HG03571 (cell line): Measurements from ENCODE around the gene NXPE3.
"Not testable (repeated sequence)": the region's sequence is repeated elsewhere in the genome, so short reads cannot be mapped to it uniquely, and the experiment has no call there.

Experiments used
- ATAC-seq: cut with Tn5 transposase; IDR thresholded peaks from one replicate; pipeline ENCODE4 v1.9.1; 2021; ENCODE audit not compliant: unreplicated experiment

Gene NXPE3

DNA sequence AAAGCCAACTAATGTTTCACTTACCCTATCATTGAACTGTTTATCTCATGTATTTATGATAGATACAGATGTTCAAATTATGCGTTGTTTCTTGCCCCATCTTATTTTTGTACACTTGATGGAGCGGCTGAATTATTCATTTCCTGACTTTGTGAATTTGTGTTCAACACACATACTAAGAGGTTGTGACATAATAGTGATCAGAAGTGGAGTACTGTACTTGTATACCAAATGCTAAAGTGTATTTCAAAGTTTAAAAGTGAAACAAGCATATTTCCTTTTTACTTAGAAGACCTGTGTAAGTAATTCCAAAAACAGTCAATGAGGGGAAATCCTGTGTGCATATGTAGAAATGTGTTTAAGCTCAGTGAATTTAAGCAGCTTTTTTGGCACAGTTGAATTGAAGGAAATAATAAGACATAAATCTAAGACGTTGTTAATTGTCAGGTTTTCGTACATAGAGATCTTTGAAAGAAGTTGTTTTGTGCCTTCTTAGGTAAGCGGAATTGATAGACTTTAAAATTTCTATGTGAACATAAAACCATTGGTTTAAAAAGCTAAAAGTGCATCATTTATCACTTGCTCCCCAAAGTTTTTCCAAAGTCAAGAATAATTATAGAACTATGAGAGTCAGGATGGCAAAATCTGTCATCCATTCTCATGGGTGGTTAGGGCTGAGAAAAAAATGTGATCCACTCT lies 72.2 kb downstream of the NXPE3 start:
- no peak for ATAC-seq

DNA sequence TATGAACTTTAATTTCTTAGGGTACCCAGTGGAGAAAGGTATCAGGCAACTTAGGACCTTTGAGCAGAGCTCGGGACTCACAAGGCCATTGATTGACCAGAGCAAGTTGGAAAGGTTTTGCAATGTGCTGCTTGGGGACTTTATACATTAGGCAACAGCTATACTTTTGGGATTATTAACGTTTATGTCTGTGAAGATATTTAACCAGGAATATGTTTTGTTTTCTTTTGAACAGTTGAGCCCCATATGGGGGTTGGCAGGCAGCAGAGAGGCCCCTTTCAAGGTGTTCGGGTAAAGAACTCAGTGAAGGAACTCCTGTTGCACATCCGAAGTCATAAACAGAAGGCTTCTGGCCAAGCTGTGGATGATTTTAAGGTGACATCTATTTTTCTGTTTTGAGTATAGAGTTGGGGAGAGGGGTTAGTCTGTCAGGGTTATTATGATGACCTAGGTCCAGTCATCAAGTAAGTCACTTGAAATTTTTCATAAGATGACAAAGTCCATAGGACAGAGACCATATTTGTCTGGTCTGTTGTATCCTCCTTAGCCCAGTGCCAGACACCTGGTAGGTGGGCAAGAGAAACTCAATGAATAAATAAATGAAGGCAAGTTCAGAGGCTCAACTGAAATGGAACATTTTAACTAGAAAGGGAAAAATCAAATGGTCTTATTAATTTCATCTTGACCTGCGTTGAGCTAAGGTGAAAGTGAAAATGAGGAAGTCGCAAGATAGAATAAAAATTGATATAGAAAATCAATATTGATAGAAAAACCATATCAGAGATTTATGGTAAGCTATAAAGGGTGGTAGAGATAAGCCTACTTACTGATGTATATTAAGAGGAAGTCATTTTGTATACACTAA lies 73.1 kb downstream of the NXPE3 start:
- ATAC-seq: no peak

DNA sequence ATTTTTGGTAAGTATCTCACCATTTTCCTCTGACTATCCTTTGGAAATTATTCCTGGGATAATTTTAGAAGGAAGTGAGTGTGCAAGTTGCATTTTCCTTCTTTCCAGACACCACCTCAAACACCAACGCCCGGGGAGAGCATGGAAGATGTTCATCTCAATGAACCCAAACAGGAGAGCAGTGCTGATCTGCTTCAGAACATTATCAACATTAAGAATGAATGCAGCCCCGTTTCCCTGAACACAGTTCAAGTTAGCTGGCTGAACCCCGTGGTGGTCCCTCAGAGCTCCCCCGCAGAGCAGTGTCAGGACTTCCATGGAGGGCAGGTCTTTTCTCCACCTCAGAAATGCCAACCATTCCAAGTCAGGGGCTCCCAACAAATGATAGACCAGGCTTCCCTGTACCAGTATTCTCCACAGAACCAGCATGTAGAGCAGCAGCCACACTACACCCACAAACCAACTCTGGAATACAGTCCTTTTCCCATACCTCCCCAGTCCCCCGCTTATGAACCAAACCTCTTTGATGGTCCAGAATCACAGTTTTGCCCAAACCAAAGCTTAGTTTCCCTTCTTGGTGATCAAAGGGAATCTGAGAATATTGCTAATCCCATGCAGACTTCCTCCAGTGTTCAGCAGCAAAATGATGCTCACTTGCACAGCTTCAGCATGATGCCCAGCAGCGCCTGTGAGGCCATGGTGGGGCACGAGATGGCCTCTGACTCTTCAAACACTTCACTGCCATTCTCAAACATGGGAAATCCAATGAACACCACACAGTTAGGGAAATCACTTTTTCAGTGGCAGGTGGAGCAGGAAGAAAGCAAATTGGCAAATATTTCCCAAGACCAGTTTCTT lies 74.2 kb downstream of the NXPE3 start:
- ATAC-seq: no peak

DNA sequence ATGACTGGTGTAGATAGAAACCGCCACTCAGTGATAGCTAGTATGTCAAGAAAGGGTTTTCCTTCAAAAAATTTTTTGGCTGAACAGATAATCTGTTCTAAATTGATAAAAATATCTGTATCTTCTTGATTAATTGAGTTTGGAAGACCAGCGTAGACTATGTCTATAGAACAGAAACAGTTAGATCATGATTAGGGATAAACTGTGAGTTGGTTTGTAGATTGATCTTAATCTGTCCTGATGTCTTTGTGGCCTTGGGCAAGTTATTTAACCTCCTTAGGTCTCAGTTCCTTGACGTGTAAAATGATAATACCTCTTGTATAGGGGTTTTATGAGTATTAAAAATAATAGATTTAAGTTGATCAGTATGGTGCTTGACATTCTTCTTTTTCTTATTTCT lies 75.0 kb downstream of the NXPE3 start:
- no peak for ATAC-seq

DNA sequence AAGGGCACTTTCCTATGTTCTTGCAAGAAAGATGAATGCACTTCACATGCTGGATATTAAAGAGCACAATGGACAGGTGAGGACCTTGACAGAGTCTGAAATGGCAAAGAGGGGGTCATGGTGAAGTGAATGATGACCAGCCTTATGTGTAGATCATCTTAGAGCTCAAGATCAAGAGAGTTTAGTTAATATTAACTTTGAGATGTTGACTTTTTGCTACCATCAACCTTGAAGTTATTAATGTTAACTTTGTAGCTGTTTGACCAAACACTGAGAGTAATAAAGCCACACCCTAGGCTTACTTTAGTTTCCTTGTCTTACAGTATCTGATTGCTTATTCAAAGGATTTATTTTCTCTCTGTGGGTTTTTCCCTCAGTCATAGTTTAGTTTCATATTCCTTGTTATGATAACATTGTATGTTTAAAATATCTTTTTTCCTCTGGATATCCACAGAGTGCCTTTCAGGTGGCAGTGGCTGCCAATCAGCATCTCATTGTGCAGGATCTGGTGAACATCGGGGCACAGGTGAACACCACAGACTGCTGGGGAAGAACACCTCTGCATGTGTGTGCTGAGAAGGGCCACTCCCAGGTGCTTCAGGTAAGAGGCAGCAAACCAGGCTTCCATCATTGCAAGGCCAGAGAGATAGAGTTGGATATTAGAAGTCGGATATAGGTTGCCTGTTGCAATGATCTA lies 75.7 kb downstream of the NXPE3 start:
- no peak for ATAC-seq

DNA sequence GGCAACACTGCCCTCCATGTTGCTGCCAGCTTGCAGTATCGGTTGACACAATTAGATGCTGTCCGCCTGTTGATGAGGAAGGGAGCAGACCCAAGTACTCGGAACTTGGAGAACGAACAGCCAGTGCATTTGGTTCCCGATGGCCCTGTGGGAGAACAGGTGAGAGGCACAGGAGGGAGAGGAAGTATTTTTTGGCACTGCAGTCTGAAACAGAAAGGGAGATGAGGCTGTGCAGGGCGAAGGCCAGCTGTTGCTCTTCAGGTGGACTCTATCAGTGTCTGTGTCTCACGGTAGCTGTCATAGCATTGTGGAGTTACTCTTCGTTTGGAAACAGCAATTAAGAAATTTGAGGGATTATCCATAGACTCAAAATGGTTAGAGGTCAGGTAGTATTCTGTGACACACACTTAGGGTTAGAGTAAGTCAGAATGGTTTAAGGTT lies 78.3 kb downstream of the NXPE3 start:
- ATAC-seq: no peak

DNA sequence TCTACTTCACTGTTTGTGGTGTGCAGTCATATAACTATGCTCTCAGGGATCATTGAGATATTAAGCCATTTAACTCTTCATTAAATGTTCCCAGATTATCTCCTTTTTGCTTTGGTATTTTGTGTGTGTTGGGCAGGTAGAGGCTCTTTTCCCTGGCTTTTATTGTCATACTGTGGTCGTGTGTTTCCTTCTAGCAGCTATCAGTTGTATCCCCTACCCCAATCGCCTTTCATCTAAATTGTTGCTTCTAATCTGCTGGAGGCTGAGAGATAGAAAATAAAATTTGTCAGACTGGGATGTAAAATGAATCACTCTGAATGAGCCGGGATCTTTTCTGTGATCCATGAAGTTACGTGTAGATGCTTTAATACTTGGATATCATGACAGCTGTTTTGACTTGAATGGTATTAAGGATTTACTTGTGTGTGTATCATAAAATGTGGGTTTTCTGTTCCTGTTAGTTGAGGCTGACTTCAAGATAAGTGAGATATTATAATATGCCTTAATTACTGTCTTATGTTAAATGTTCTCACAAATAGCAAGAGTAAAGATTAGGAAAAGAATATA lies 79.5 kb downstream of the NXPE3 start:
- no peak for ATAC-seq

DNA sequence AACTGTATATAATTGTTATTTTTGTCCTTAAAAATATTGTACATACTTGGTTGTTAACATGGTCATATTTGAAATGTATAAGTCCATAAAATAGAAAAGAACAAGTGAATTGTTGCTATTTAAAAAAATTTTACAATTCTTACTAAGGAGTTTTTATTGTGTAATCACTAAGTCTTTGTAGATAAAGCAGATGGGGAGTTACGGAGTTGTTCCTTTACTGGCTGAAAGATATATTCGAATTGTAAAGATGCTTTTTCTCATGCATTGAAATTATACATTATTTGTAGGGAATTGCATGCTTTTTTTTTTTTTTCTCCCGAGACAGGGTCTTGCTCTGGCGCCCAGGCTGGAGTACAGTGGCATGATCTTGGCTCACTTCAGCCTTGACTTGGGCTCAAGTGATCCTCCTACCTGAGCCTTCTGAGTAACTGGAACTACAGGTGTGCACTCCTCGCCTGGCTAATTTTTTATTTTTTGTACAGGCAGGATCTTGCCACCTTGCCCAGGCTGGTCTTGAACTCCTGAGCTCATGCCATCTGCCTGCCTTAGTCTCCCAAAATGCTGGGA lies 81.0 kb downstream of the NXPE3 start:
- ATAC-seq: no peak

DNA sequence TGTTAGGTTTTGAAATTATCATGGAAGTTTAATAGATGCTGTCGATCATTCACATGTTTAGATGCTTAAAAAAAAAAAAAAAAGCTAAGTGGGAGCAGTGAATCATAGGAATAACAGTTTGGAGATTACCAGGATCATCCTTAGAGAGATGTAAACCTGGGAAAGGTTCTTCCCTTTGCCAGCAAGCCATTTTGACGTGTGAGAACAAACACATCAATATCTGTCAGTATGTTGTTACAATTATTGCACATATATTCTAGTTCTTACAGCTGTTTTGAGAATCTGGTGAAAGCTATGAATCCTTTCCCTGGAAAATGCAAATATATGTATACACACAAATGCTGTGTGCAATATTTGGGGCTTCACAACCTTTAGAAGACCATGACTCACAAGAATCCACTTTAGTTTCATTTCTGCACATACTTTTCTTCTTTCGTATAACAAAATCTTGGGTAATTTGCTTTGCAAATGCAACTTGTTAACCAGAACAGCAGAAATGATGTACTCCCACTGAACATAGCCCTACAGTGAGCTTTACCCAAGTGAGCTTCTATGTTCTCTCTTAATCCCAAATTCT lies 82.3 kb downstream of the NXPE3 start:
- peak; percentile 42 for ATAC-seq

DNA sequence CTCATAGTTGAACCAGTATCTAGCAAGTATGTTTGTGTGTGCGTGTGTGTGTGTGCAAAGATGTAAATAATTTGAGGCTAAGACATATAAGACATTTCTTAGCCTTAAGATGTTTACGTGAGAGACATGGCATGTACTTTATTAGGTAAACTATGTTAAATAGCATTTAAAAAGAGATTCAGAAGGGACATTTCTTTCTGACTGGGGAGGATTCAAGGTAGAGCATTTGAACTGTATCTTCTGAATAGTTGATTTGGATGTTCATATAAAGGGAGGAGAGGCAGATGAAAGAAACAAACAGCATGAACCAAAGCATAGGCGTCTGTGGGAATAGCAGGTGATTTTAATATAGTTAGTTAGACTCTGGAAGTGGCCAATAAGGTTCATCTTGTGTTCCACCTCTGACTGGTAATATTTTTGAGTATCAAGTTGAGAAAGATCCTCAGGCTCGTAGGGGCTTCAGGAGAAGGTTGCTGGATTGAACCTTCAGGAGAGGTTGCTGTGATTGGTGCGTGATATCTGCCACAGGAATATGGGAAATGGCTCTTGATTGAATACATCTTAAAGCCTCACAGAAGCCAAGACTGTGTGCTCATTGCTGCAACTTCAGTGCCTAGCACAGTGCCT lies 82.9 kb downstream of the NXPE3 start:
- ATAC-seq: no peak

DNA sequence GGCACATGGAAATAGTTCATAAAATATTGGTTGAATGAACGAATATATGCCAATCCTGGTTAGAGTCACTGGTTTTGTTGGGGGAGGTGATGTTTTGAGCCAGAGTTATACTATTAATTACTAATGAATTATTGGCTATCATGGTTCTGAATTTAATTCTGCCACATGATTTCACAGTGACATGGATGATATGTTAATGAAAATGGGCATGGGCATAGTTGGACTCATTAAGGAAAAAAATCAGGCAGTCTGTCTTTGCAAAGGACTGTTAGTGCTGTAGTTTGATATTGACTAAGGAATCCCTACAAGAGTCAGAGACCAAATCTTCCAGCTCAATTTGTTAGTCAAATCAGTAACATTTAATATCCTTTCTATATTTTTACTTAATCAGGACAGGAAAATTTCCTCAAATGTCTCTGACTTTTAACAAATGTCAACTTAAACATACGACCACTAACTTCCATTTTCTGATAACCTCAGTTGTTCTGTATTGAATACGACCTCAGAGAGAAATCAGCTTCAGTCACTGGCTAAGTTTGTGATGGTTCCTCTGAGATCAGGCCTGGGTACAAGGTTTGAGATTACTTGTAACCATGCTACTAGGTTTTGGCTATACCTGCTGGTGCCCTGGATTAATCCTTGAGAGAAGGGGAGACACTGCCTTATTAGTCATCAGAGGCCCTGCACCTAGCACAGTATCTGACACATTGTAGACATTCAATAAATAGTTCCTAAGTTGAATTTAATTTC lies 83.6 kb downstream of the NXPE3 start:
- ATAC-seq: no peak

DNA sequence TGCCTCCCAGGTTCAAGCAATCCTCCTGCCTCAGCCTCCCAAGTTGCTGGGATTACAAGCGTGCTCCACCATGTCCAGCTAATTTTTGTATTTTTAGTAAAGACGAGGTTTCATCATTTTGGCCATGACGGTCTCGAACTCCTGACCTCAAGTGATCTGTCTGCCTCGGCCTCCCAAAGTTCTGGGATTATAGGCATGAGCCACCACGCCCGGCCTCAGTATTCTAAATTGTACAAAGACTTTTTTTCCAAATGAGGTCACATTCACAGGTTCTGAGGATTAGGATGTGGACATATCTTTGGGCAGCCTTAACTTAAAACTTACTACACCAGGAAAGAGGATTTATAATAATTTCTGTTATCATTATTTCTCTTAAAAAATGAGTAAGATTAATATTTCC lies 85.9 kb downstream of the NXPE3 start:
- ATAC-seq: not testable (repeated sequence)

DNA sequence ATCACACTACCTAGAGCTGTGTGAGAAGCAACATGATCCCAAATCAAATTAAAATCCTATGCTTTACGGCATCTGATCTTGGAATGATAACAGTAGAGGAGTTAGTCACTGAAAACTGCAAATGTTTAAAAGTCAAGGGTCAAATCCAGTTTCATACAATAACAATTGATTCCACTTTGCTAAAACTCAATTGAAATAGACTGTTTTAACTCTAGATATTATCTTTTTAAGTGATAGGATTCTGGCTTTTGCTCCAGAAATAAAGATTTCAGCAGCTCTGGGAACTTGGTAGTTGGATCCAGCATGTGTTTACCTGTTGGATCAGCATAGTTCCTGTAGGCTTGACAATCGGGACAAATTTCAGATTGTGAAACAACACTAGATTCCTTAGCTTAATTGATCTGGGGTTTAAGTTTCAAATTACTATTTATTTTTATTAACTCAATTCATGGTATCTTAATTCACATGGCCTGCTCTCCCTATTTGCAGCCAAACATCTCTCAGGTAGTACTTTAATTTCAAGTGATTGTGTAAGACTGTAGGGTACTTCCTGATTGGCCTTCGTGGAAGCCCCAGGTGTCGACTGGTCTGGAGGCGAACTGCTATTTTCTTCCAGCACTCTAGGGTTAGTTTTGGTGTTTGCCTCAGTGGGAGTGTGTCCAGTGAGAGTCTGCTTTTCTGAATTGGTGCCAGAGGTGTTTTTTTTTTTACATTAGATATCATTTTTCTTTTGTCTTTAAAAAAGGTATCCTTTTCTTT lies 86.9 kb downstream of the NXPE3 start:
- ATAC-seq: no peak

DNA sequence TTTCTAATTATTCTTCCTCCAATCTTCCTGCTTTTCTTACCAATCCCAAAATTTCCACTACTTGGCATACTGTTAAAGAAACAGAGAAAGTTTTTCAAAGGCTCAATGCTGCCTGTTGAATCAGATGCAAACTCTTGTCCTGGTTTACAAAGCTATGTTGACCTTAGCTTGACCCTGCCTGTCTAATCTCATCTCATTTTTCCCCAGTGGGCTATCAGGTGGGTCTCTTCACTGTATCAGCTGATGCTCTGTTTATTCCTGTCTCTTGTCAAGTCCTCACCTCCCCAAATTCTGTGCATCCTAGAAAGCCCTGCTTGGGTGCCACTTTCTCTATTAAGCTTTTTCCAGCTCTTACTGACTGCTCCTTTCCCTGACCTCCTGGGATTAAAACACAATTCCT lies 88.5 kb downstream of the NXPE3 start:
- no peak for ATAC-seq

DNA sequence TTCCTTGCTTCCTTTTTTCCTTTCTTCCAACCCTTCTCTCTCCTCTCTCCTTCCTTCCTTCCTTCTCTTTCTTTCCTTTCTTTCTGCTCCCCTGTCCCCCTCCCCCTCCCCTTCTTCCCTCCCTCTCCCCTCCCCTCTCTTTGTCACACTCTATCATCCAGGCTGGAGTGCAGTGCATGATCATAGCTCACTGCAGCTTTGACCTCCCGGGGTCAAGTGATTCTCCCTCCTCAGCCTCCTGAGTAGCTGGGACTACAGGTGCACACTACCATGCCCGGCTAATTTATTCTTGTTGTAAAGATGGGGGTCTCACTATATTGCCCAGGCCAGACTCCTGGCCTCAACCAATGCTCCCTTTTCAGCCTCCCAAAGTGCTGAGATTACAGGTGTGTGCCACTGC lies 89.0 kb downstream of the NXPE3 start:
- ATAC-seq: no peak

DNA sequence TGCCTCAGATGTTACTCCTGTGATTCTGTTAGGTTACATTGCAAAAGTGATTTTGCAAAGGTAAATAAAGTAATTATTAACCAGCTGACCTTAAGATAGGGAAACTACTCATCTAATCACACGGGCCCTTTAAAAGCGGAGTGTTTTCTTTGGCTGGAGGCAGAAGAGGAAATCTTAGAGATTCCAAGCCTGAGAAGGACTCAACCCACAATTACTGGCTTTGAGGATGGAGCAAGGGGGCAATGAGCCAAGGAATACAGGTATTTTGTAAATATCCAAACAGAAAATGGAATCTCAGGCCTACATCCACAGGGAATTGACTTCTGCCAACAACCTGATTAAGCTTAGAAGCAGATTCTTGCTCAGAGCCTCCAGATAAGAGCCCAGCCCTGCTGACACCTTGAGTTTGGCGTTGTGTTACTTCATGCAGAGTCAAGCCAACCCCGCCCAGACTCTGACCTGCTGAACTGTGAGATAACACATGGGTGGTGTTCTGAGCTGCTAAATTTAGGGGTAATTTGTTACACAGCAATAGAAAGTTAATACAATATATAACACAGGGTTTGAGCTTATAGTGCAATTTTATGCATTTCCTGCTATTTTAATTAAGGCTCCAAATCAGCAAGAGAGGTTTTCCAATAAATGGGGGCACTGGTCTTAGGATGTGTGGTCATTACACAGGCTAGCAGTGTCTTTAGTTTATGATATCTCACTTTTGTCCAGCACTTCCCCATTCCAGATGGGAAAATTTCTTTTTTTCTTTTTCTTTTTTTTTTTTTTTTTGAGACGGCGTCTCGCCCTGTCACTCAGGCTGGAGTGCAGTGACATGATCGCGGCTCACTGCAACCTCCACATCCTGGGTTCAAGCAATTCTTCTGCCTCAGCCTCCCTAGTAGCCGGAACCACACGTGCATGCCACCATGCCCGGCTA lies 89.8 kb downstream of the NXPE3 start:
- no peak for ATAC-seq

DNA sequence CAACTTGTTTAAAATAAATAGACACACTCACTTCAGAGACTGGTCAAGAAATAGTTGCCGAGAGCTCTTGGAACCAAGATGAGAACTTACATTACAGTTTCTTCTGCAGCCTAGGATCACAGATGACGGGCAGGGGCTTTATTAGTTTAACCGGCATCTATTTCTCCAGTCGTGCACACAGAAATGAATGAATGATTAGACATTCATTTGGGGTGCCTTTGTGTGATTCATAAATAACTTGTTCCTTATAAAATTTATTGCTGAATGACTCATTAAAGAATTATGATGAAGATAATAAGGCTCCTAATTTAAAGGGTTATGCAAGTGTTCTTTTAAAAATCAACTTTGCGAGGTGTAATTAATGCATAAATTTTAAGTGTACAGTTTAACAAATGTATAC lies 91.1 kb downstream of the NXPE3 start:
- no peak for ATAC-seq
